SU-DHL-6 (cell line): Measurements from ENCODE around the gene SF3B1.

Experiments
- CTCF ChIP-seq: fragments of 200-600 bp; sonication (generic); IDR thresholded peaks from one replicate; pipeline ENCODE4 v1.5.1; 2017; ENCODE audit warnings: antibody characterized with exemption, mild to moderate bottlenecking, low read length, moderate library complexity; ENCODE audit not compliant: insufficient read depth, poor library complexity, severe bottlenecking
- EZH2phosphoT487 ChIP-seq: fragments of 200-600 bp; sonication (generic), shearing (Covaris generic); conservative IDR thresholded peaks from 2 replicates; pipeline ENCODE4 v1.6.1; 2018; ENCODE audit warnings: mild to moderate bottlenecking, antibody characterized with exemption, low read length, moderate library complexity, mixed read lengths

GRCh38 chr2:197455428-197455827 is 20.6 kb upstream of the SF3B1 start:
- TF ChIP-seq CTCF (no peak), EZH2phosphoT487 (no peak)
